ENCODE results near the gene PTPN21.

PTPN21 gene

DNA sequence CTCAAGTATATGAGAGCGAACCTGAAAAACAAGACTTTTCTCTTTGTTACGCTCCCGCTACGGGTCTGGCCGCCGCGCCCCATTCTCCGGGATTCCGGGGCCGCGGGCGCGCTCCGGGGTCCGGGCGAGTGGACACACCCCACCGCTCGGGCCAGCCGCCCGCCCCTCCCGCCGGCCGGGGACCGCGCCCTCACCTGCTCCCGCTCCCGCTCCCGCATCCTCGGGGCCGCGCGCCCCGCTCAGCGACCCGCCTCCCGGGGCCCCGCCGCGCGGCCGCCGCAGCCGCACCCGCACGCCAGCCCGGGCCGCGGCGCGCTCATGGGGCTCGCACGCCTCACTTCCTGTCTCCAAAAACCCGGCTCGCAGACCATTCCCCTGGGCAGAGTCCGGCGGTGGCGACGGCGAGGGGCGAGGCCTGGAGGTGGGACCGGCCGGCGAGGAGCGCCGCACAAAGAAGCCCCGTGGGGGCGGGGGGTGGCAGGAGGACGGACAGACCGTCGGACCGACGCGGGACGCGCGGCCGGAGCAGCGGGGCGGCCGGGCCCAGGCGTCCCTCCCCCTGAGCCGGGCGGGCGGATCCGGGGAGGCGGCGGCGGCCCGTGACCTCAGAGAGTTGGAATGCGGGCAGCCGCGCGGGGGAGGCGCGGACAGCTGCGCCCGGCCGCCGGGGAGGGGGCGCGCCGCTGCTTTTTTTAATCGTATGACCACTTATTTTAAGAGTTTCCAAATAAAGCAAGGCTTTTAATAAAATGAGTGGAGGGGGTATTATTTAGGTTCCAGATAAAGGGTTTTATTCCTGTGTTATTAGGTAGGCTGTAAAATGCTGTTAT lies at the start of gene PTPN21:
Gene PTPN21 (minus strand): TSS at position 551 of the 830 bp plus-strand sequence. CDS start 4,590 bp downstream, outside the sequence.
- DNase-seq = no peak

GRCh38 chr14:88604212-88604611 lies 49.4 kb upstream of the PTPN21 start:
- no peak for DNase-seq

GRCh38 chr14:88599761-88600439 lies 45.1 kb upstream of the PTPN21 start:
- DNase-seq = peak; percentile 6 to 26

- DNase-seq = no peak
Measured at GRCh38 chr14:88599326-88599725, 44.5 kb upstream of the PTPN21 start.

DNA sequence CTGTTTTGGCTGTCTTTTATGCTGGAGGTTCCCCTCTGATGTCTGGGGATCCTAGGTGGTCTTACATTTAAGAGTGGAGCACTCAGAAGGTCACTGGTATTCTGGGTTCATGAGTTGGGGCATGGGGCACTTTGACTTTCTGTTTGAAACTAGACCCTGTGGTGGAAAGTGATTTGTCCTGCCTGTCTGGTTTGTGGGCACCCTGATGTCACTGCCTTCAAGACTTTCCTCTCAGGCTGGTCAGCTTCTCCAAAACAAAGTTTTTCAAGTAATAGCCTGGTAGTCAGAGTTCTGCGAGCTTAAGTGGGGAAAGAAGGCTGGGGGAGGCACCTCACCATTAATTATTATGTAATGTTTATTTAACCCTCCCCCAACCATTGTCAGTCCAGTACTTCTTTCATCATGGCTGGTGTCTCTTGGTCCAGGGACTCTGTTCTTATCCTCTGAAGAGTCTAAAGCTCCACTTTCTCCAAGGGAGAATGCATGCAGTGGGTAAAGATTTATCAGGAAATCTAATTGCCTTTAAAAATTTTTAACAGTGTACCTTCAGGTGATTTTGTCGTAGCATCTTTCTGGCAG lies 43.4 kb upstream of the PTPN21 start:
- DNase-seq = no peak

- DNase-seq = no peak
Measured at GRCh38 chr14:88597601-88598000, 42.8 kb upstream of the PTPN21 start.

DNA sequence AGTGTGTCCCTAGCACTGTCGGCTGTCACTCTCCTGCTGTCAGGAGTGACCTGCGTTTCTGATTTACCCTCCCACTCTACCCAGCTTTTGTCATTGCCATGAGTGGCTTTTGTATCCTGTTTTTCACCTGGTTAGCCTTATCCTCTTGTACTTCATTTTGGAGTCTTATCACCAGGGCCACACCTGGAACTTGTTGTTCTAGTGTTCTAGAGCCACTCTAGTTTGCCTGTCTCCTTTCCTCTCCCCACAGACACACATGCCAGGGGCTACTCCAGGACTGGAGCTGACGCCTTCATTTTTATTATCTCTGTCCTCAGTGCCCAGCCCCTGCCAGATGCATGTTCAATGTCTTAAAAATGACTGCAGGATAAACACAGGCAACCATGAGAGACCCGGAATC lies 42.2 kb upstream of the PTPN21 start:
- no peak for DNase-seq

DNA sequence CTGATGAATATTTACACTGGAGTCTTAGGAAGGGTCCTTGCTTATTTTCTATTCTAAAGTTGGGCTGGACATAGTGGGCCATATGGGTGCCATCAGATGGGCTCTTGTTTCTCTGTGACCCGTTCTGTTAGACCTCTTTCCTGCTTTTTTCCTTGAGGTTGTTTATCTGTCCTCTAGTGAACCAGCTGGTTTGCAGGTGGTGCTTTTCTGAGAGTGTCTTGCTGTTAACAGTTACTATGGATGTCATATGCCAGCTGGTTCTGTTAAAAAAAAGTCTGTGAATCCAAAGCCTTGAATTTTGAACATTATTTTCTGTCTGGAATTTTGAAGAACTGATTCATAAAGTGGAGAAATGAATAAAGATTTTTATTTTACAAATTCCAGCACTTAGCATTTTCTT lies 37.2 kb upstream of the PTPN21 start:
- DNase-seq = no peak

DNA sequence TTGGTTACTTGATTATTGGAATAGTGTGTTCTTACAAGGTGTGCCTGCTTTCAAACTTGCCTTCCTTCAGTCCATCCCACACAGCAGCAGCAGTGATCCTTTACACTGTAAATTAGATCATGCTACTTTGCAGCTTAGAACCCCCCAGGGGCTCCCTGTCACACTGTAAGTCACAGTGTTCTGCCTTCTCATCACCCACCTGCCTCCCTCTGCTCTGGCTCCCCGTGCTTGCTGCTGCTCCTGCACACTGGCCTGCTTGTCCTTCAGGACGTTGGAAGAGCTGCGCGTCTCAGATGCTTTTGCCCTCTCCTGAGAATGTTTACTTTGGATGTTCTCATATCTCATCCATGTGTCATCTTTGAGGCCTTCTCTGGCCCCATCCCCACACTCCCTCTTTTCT lies 35.4 kb upstream of the PTPN21 start:
- DNase-seq = no peak

- DNase-seq = no peak
Measured at GRCh38 chr14:88588081-88588480, 33.3 kb upstream of the PTPN21 start.

GRCh38 chr14:88584451-88584850 lies 29.6 kb upstream of the PTPN21 start:
- DNase-seq = no peak

GRCh38 chr14:88576222-88576621 lies 21.4 kb upstream of the PTPN21 start:
- no peak for DNase-seq

GRCh38 chr14:88572117-88572516 lies 17.3 kb upstream of the PTPN21 start:
- DNase-seq = no peak

- DNase-seq = no peak
Measured at GRCh38 chr14:88568196-88568595, 13.4 kb upstream of the PTPN21 start.

DNA sequence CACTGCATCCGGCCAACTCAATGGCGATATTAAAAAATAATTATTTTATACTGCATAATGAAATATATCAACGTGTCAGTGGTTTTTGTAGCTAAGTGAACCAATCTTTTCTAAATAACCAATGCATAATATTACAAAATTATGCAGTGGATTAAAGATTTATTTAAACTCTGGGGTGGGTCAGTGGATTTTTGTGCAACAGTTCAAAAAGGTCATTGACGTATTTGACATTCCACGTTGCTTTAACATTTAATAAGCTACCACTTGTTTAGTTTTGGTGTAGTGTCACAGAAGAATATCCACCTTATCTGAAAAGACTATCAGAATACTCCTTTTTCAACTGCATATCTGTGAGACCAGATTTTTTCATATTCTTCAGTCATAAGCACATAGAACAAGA lies 10.6 kb upstream of the PTPN21 start:
- DNase-seq = no peak

DNA sequence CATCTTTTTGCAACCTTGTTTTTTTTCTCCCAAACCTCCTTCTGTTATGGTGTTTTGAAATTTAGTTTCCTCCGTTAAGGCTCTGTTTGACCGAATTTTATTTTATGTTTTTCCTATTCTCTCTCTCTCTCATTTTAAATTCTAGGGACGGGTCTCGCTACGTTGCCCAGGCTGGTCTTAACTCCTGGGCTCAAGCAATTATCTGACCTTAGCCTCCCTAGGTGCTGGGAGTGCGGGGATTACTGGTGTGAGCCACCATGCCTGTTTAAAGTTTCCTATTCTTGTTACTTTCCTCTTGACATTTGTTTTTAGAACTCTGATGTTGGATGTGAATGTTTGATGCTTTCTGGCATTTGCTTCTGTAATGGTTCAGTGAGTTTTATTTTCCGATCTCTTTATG lies 9.0 kb upstream of the PTPN21 start:
- DNase-seq = no peak

GRCh38 chr14:88562831-88563686 lies 8.3 kb upstream of the PTPN21 start, which contains the start of gene ZC3H14:
Gene ZC3H14, plus strand, starts transcription at chr14:88563037. Its CDS starts 97 bp downstream, at chr14:88563134.
- peak; percentile 78 to 82 for DNase-seq

DNA sequence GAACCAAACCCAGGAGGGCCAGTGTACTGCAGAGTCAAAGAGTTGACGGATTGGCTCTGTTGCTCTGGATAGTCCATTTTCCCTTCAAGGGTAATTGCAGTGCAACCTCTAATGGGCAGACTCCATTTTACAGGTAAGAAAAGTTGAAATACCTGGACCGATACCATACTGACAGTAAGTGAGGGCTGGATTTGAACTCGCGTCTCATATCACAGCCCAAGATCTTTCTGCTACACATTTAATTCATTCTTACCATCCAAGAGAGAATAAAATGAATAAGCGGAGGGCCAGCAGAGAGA lies 7.7 kb upstream of the PTPN21 start:
- DNase-seq = no peak

GRCh38 chr14:88559852-88560251 lies 5.0 kb upstream of the PTPN21 start:
- no peak for DNase-seq

- no peak for DNase-seq
Measured at GRCh38 chr14:88556581-88556980, 1.8 kb upstream of the PTPN21 start.

DNA sequence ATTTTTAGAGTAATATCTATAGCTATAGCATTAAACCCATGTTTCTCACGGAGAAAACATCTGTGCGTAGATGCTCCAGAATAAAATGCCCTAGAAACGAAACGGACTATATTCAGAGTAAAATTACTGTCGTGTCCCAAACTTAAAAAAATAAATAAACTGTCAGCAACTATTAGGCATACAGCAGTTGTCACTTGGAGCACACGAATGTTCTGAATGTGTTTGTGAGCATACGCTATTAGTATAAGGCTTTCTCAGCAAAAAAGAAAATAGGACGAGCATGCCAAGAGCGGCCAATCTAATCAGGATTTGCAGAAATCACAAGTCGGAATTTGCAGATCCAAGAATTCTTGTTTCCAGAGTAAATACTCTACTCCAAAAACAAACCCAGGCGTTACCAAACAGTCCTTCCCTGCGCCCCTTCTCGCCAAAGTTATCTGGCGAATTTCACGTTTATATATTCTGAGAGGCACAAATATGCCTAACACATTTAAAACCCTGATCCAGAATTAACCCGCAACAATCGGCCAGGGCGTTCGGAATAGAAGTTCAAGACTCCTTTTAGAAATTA lies 836 bp downstream of the PTPN21 start:
- DNase-seq = no peak

DNA sequence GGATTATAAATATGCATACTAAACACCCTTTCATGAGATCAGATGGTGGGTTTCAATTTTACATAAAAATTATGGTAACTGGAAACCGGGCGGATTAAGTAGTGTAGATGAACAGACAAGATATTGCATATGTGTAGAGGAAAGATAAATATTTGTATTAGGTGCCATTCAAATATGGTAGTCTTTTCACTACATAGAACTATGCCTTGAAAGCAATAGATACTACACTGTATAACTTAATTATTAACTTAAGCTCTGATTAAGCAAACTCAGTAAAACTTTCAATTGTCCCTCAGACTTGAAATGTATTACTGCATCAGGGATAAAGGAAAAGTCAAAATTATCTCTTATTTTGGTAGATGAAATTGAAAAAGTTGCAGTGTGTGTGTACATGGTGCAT lies 1.9 kb downstream of the PTPN21 start:
- no peak for DNase-seq

DNA sequence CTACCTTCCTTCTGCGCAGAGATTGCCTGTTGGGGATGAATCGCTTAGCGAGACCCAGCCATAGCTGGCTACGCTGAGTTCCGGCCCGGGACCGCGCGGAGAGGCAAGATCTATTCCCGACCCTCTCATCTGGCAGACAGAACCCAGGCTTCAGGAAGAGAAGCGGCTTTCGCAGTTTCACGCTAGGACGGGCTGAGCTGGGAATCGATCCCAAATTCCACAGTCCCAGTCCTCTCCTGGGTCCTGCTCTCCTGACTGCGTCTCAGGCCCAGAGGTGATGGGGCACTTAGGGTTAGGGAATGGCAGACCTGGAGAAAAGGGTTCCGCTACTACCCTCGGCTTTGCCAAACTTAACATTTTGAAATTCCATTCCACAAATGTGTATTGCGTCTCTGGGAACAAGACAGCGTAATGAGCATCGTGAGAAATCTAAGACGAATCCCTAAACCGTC lies 2.8 kb downstream of the PTPN21 start:
- no peak for DNase-seq
